KMS-11 (cell line): ENCODE measurements around the gene LRFN3.

Experiments
- H2AFZ ChIP-seq: fragments of 200-600 bp; sonication (generic); 2 replicates; pipeline ENCODE4 v1.6.1; 2016; ENCODE audit warnings: antibody characterized with exemption, mixed run types, low read depth
- H3K27ac ChIP-seq: fragments of 200-600 bp; sonication (generic); 2 replicates; pipeline ENCODE4 v1.6.1; 2016; ENCODE audit warnings: mild to moderate bottlenecking, mixed run types
- H3K27me3 ChIP-seq: fragments of 200-600 bp; sonication (generic); 2 replicates; pipeline ENCODE4 v1.6.1; 2017; ENCODE audit warnings: mild to moderate bottlenecking, low read depth, mixed run types, moderate library complexity; ENCODE audit not compliant: insufficient read depth
- H3K36me3 ChIP-seq: fragments of 200-600 bp; sonication (generic); 2 replicates; pipeline ENCODE4 v1.6.1; 2017; ENCODE audit warnings: mild to moderate bottlenecking, mixed run types; ENCODE audit not compliant: insufficient read depth
- H3K4me1 ChIP-seq: fragments of 200-600 bp; sonication (generic); 2 replicates; pipeline ENCODE4 v1.6.1; 2016; ENCODE audit warnings: mild to moderate bottlenecking, low read depth, mixed run types; ENCODE audit not compliant: poor library complexity, severe bottlenecking
- H3K4me2 ChIP-seq: fragments of 200-600 bp; sonication (generic); 2 replicates; pipeline ENCODE4 v1.7.0; 2016; ENCODE audit warnings: mild to moderate bottlenecking, mixed run types
- H3K4me3 ChIP-seq: fragments of 200-600 bp; sonication (generic); IDR thresholded peaks from 2 replicates; pipeline ENCODE4 v1.6.1; 2017; ENCODE audit warnings: low read depth, low read length, mixed read lengths; ENCODE audit not compliant: insufficient read depth
- H3K79me2 ChIP-seq: fragments of 200-600 bp; sonication (generic); 2 replicates; pipeline ENCODE4 v1.6.1; 2016; ENCODE audit warnings: low read depth, mixed run types; ENCODE audit not compliant: insufficient read depth
- H3K9ac ChIP-seq: fragments of 200-600 bp; sonication (generic); 2 replicates; pipeline ENCODE4 v1.6.1; 2016; ENCODE audit warnings: mild to moderate bottlenecking, mixed run types
- H4K20me1 ChIP-seq: fragments of 200-600 bp; sonication (generic); 2 replicates; pipeline ENCODE4 v1.6.1; 2016; ENCODE audit warnings: mild to moderate bottlenecking, mixed run types; ENCODE audit not compliant: insufficient read depth
- CTCF ChIP-seq: fragments of 200-600 bp; sonication (generic); conservative IDR thresholded peaks from 2 replicates; pipeline ENCODE4 v1.6.1; 2017; ENCODE audit warnings: low read depth, mild to moderate bottlenecking, antibody characterized with exemption, low read length, moderate library complexity, mixed read lengths

The LRFN3 gene

DNA sequence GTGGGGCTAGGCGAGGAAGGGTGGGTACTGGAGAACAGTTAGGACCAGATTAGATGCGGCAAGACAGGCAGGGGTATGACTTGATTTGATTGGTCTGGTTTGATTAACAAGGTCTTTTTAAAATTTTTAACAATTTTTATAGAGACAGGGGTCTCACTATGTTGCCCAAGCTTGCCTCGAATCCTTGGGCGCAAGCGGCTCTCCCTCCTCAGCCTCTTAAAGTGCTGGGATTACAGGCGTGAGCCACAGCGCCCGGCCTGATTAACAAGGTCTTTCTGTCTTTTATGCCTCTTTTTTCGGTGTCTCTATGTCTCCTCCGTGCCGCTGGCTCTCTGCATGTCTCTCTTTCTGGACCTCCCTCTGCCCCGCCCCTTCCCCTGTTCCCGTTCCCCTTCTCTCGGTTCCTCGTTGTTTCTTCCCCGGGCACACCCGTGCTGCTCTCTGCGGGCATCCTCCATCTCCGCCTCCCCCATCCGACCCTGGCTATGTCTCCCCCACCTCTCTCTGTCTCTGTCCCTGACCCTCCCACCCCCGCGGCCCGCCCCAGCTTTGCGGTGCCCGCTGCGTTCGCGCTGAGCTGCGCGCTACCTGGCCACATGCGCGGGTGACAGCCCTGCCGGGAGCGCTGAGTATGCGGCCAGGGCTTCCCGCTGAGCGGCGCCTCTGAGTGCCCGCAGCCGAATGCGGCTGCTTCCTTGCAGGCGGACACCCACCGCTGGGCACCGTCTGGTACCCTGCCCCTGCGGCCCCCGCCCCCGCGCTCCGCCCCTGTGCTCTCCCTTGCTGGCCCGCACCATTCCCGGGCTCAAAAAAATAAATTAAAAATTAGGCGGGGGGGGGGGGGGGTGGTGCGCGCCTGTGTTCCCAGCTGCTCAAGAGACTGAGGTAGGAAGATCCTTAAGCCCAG is 50.7 kb downstream of the LRFN3 start:
- no peaks in the 10 kb centered on the region for H3K36me3 ChIP-seq
- no peak overlapping the region for H3K4me2 ChIP-seq
- H3K9ac ChIP-seq: no peak overlapping the region
- TF ChIP-seq CTCF: no peak
- no peak overlapping the region for H3K4me3 ChIP-seq
- no peaks in the 10 kb centered on the region for H4K20me1 ChIP-seq
- no peaks in the 10 kb centered on the region for H3K79me2 ChIP-seq
- H3K4me1 ChIP-seq: no peaks in the 10 kb centered on the region
- H3K27ac ChIP-seq: no peak overlapping the region
- H3K27me3 ChIP-seq: peaks cover 34% of the 10 kb centered on the region; the same call in 1 of the 2 replicates
- no peak overlapping the region for H2AFZ ChIP-seq

DNA sequence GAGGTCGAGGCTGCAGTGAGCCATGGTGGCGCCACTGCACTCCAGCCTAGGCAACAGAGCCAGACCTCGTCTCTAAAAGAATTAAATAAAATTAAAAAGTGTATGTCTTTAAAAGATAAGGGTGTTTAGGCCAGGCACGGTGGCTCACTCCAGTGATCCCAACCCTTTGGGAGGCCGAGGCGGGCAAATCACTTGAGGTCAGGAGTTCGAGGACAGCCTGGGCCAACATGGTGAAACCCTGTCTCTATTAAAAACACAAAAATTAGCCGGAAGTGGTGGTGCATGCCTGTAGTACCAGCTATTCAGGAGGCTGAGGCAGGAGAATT is 51.4 kb downstream of the LRFN3 start:
- H3K27me3 ChIP-seq: peaks cover 29% of the 10 kb centered on the region; the same call in 1 of the 2 replicates
- no peak overlapping the region for H3K4me3 ChIP-seq
- no peaks in the 10 kb centered on the region for H3K36me3 ChIP-seq
- H3K4me1 ChIP-seq: no peaks in the 10 kb centered on the region
- H3K27ac ChIP-seq: no peak overlapping the region
- no peak overlapping the region for H3K4me2 ChIP-seq
- no peaks in the 10 kb centered on the region for H4K20me1 ChIP-seq
- TF ChIP-seq CTCF: no peak
- H2AFZ ChIP-seq: no peak overlapping the region
- no peaks in the 10 kb centered on the region for H3K79me2 ChIP-seq
- no peak overlapping the region for H3K9ac ChIP-seq

GRCh38 chr19:35988824-35989223 is 52.6 kb downstream of the LRFN3 start:
- H3K4me1 ChIP-seq: no peaks in the 10 kb centered on the region
- H3K27ac ChIP-seq: no peak overlapping the region
- H3K9ac ChIP-seq: no peak overlapping the region
- H3K4me2 ChIP-seq: no peak overlapping the region
- H2AFZ ChIP-seq: no peak overlapping the region
- H3K4me3 ChIP-seq: no peak overlapping the region
- H3K36me3 ChIP-seq: no peaks in the 10 kb centered on the region
- peaks cover 22% of the 10 kb centered on the region; the same call in 1 of the 2 replicates for H3K27me3 ChIP-seq
- H4K20me1 ChIP-seq: no peaks in the 10 kb centered on the region
- H3K79me2 ChIP-seq: no peaks in the 10 kb centered on the region
- no peak for TF ChIP-seq CTCF

- H3K27ac ChIP-seq: no peak overlapping the region
- H3K4me2 ChIP-seq: no peak overlapping the region
- no peak overlapping the region for H3K9ac ChIP-seq
- H3K4me1 ChIP-seq: no peaks in the 10 kb centered on the region
- no peak overlapping the region for H3K4me3 ChIP-seq
- H3K36me3 ChIP-seq: no peaks in the 10 kb centered on the region
- no peaks in the 10 kb centered on the region for H3K79me2 ChIP-seq
- no peak overlapping the region for H2AFZ ChIP-seq
- no peak for TF ChIP-seq CTCF
- peaks cover 10% of the 10 kb centered on the region; the same call in 1 of the 2 replicates for H3K27me3 ChIP-seq
- H4K20me1 ChIP-seq: no peaks in the 10 kb centered on the region
These were observed 54.0 kb downstream of the LRFN3 start for GRCh38 chr19:35990156-35990555.
